Skin of body (tissue), 2 donors: ENCODE measurements around the gene EMC7. TPM values are rescaled to one million over a fixed set of nuclear protein-coding genes. Genes with fewer than 3 reads are reported as not detected.

Source experiments
- DNase-seq: peaks from one replicate; lab custom pipeline; 2025; lab: John Stamatoyannopoulos, UW
- total RNA-seq: library from RNA; depleted of rRNA; stranded (reverse); fragments of >200 nt; gene quantifications from one replicate; pipeline ENCODE4 v1.2.3, GENCODE V29; 2014

The EMC7 gene
- total RNA-seq, 1 donor from 2014 or later = 23.3 TPM

DNA sequence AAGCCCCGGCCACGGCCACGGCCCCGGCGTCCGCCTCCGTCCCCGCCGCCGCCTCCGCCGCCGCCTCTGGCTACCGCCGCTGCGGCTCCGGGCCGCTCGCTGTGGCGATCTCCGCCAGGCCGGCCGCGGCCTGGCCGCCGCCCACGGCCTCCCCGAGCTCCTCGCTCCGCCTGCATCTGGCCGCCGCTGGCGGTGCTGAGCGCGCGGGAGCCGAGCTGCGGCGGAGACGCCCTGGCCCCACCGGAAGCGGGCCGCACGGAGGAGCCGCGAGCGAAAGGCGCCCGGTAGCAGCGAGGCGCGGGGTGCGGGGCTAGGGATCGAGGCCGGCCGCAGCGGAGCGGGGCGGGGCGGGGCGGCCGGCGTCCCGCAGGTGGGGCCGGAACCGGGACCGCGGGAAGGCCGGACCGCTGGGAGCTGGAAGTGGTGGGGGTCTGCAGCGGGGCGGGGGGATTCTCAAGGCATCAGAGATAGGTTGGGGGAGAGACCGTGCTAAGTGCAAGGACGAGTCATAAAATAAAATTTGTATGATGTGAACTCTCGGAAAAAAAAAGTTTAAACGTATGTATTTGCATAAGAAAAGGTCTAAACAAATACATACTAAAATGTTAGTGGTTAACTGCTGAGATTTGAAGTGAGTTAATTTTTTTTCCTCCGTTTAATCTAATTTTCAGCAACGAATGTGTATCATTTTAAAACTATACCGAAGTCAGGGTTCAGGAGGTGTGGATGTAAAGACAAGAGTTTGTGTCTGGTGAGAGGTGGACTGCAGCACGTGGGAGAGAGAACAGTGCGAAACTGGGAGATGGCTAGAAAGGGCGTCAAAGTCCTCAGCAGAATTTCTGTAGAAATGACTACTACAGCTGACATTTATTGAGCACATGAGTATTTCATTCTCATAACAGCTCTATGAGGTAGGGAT, 62.5 kb downstream of the EMC7 start, which contains the start of gene AVEN:
Gene AVEN, minus strand, starts transcription at position 334 of the 919 bp plus-strand sequence. Its CDS starts 158 bp downstream, at position 176.
- peak; percentile 11 for DNase-seq

DNA sequence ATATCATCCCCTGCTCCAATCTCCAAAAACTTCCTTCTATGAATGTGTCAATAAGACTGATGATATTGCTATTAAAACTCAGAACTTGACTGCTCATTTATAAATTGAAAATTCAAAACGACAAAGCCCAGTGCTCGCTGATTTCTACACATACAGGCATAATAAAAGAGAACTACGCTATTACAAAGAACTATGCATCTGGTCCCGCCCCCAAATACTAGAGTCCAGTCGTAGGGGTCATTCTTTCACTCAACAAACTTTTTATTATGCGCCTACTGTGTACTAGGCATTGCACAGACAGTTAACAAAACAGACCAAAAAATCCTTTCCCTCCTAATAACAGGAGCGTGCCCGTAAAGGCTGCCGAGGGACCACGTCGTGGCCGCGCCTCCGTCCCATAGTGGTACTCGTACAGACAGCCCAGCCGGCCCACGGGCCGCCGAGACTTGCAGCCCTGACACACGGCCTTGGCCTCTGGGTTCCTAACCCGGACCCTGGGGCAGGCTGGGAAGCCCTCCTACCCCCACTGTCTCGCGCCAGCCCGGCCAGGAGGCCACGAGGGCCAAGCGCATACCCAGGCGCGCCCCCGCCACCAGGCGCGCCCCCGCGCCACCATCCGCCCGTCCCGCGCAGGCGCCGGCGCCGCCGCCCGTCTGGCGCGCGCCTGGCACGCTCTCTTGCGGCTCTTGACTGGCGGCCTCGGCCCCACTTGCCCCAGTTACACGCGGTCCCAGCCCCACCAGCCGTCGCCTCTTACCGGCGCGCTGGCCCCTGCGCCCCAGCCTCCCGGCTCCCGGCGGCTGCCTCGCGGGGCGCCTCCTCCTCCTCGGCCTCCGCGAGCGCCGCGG, 63.4 kb downstream of the EMC7 start:
- peak; percentile 39 for DNase-seq

Other genes with a start within 250 kb of the EMC7 start
- not detected for gene CHRM5, start 133.4 kb downstream of the EMC7 start, total RNA-seq
- gene AVEN, start 62.7 kb downstream of the EMC7 start, total RNA-seq = 7.4 TPM
- 0.79 TPM for gene PGBD4, start 221 bp upstream of the EMC7 start, total RNA-seq
- gene KATNBL1, start 108.2 kb upstream of the EMC7 start, total RNA-seq = 71.0 TPM
- gene EMC4, start 123.2 kb upstream of the EMC7 start, total RNA-seq = 81.3 TPM
- gene SLC12A6, start 235.9 kb upstream of the EMC7 start, total RNA-seq = 18.3 TPM
- 68.3 TPM for gene NOP10, start 241.3 kb upstream of the EMC7 start, total RNA-seq
- gene NUTM1, start 241.5 kb upstream of the EMC7 start, total RNA-seq = not detected